ENCODE results near the gene CEP128. TPM values are rescaled to one million over a fixed set of nuclear protein-coding genes. Genes with fewer than 3 reads are reported as not detected.

Gene CEP128
- total RNA-seq, 1 donor from 2014 or later = 6.1 TPM

- H3K27ac ChIP-seq = no peak overlapping the region
- H3K27me3 ChIP-seq = no peaks in the 10 kb centered on the region
- H3K36me3 ChIP-seq = no peaks in the 10 kb centered on the region
- H3K9me3 ChIP-seq = no peaks in the 10 kb centered on the region
- DNase-seq = no peak
- no peak for TF ChIP-seq CTCF (IDR thresholded peaks at IDR 0.05)
- H3K4me3 ChIP-seq = no peak overlapping the region
- no peaks in the 10 kb centered on the region for H3K4me1 ChIP-seq
- ATAC-seq = no peak
- intact Hi-C loops (cut with DNase I) = no loop called here
Measured at GRCh38 chr14:80927083-80927989, 14.2 kb downstream of the CEP128 start.

GRCh38 chr14:80926397-80927082, 15.0 kb downstream of the CEP128 start:
- intact Hi-C loops (cut with DNase I) = no loop called here
- no peak for DNase-seq
- Histone ChIP-seq H3K27me3 (no peaks in the 10 kb centered on the region), H3K9me3 (no peaks in the 10 kb centered on the region), H3K36me3 (no peaks in the 10 kb centered on the region), H3K4me1 (no peaks in the 10 kb centered on the region), H3K27ac (no peak overlapping the region), H3K4me3 (no peak overlapping the region)
- ATAC-seq = no peak
- no peak for TF ChIP-seq CTCF (IDR thresholded peaks at IDR 0.05)

GRCh38 chr14:80924365-80925103, 17.0 kb downstream of the CEP128 start:
- Histone ChIP-seq H3K36me3 (no peaks in the 10 kb centered on the region), H3K9me3 (no peaks in the 10 kb centered on the region), H3K4me1 (no peaks in the 10 kb centered on the region), H3K4me3 (no peak overlapping the region), H3K27ac (no peak overlapping the region), H3K27me3 (no peaks in the 10 kb centered on the region)
- ATAC-seq = no peak
- intact Hi-C loops (cut with DNase I) = no loop called here
- no peak for DNase-seq
- no peak for TF ChIP-seq CTCF (IDR thresholded peaks at IDR 0.05)

- intact Hi-C loops (cut with DNase I) = no loop called here
- H3K36me3 ChIP-seq = no peaks in the 10 kb centered on the region
- no peak for ATAC-seq
Measured at GRCh38 chr14:80923368-80923767, 18.2 kb downstream of the CEP128 start.

More at GRCh38 chr14:80923368-80923767, 18.2 kb downstream of the CEP128 start:
- H3K4me3 ChIP-seq = no peak overlapping the region
- H3K27ac ChIP-seq = no peak overlapping the region
- H3K27me3 ChIP-seq = no peaks in the 10 kb centered on the region
- no peak for DNase-seq
- no peaks in the 10 kb centered on the region for H3K4me1 ChIP-seq
- no peaks in the 10 kb centered on the region for H3K9me3 ChIP-seq
- TF ChIP-seq CTCF (IDR thresholded peaks at IDR 0.05) = no peak

Measured in upper lobe of right lung (tissue), 1 donor.